ENCODE data around the gene NANOG.
"Not testable (repeated sequence)": the region's sequence is repeated elsewhere in the genome, so short reads cannot be mapped to it uniquely, and the experiment has no call there.

Gene NANOG

DNA sequence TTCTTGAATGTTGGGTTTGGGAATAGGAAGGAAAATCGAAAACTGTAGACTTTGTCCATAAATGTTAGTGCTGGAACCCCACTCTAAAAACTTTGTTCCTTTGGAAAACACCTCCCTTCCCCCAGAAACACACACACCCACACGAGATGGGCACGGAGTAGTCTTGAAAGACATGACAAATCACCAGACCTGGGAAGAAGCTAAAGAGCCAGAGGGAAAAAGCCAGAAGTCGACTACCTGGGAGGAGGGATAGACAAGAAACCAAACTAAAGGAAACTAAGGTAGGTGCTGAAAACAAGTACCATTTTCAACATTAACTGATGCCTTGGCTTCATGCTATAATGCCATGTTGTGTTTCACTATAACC lies 925 bp upstream of the NANOG start:
- H3F3A ChIP-seq (ENCODE audit: low read depth) = no peaks in the 10 kb centered on the region
- no peak overlapping the region for H3K4me3 ChIP-seq (ENCODE audit: low read length, poor library complexity, severe bottlenecking)
- no peaks in the 10 kb centered on the region for H3K9me2 ChIP-seq (replicated peaks; ENCODE audit: low read depth, low read length)
- no peaks in the 10 kb centered on the region for H3K79me2 ChIP-seq (ENCODE audit: insufficient read depth, low read length)
- H4K20me1 ChIP-seq (ENCODE audit: insufficient read depth, low read length, poor library complexity, severe bottlenecking) = no peaks in the 10 kb centered on the region
- H3K27me3 ChIP-seq (ENCODE audit: insufficient read depth, low read length, poor library complexity, severe bottlenecking) = no peaks in the 10 kb centered on the region
- no peaks in the 10 kb centered on the region for H3K36me3 ChIP-seq (ENCODE audit: insufficient read depth, low read length)
- no peak overlapping the region for H3K9ac ChIP-seq (ENCODE audit: low read depth, low read length, poor library complexity, severe bottlenecking)
- H3K9me3 ChIP-seq (ENCODE audit: insufficient read depth, low read depth, low read length) = no peaks in the 10 kb centered on the region
- no peaks in the 10 kb centered on the region for H3K4me1 ChIP-seq (ENCODE audit: insufficient read depth, low read length, poor library complexity, severe bottlenecking)
- TF ChIP-seq EZH2phosphoT487 (IDR thresholded peaks at IDR 0.05; ENCODE audit: borderline replicate concordance) (no peak), CTCF (conservative IDR thresholded peaks at IDR 0.05; ENCODE audit: low read length) (no peak)
- no peak overlapping the region for H2AFZ ChIP-seq (ENCODE audit: low read length)
- H3K4me2 ChIP-seq (ENCODE audit: low read depth, low read length, poor library complexity, severe bottlenecking) = no peak overlapping the region

GRCh38 chr12:7793211-7793610 lies 4.0 kb downstream of the NANOG start:
- no peaks in the 10 kb centered on the region for H3K9me3 ChIP-seq (ENCODE audit: insufficient read depth, low read depth, low read length)
- H3K4me1 ChIP-seq (ENCODE audit: insufficient read depth, low read length, poor library complexity, severe bottlenecking) = no peaks in the 10 kb centered on the region
- no peaks in the 10 kb centered on the region for H3F3A ChIP-seq (ENCODE audit: low read depth)
- no peak overlapping the region for H3K9ac ChIP-seq (ENCODE audit: low read depth, low read length, poor library complexity, severe bottlenecking)
- H3K4me3 ChIP-seq (ENCODE audit: low read length, poor library complexity, severe bottlenecking) = no peak overlapping the region
- H3K9me2 ChIP-seq (replicated peaks; ENCODE audit: low read depth, low read length) = no peaks in the 10 kb centered on the region
- H3K79me2 ChIP-seq (ENCODE audit: insufficient read depth, low read length) = no peaks in the 10 kb centered on the region
- no peak overlapping the region for H2AFZ ChIP-seq (ENCODE audit: low read length)
- H3K4me2 ChIP-seq (ENCODE audit: low read depth, low read length, poor library complexity, severe bottlenecking) = no peak overlapping the region
- TF ChIP-seq EZH2phosphoT487 (IDR thresholded peaks at IDR 0.05; ENCODE audit: borderline replicate concordance) = no peak
- TF ChIP-seq CTCF (conservative IDR thresholded peaks at IDR 0.05; ENCODE audit: low read length) = no peak
- H3K36me3 ChIP-seq (ENCODE audit: insufficient read depth, low read length) = no peaks in the 10 kb centered on the region
- H3K27me3 ChIP-seq (ENCODE audit: insufficient read depth, low read length, poor library complexity, severe bottlenecking) = no peaks in the 10 kb centered on the region
- H4K20me1 ChIP-seq (ENCODE audit: insufficient read depth, low read length, poor library complexity, severe bottlenecking) = no peaks in the 10 kb centered on the region

DNA sequence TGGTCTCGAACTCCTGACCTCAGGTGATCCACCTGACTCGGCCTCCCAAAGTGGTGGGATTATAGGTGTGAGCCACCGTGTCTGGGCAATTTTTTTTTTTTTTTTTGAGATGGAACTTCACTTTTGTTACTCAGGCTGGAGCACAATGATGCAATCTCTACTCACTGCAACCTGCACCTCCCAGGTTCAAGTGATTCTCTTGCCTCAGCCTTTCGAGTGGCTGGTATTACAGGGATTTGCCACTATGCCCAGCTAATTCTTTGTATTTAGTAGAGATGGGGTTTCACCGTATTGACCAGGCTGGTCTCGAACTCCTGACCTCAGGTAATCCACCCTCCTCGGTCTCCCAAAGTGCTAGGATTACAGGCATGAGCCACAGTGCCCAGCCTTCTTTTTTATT lies 8.1 kb downstream of the NANOG start:
- not testable (repeated sequence) for H3K9ac ChIP-seq (ENCODE audit: low read depth, low read length, poor library complexity, severe bottlenecking); H3K4me3 ChIP-seq (ENCODE audit: low read length, poor library complexity, severe bottlenecking); H3K4me2 ChIP-seq (ENCODE audit: low read depth, low read length, poor library complexity, severe bottlenecking); H3K79me2 ChIP-seq (ENCODE audit: insufficient read depth, low read length); H2AFZ ChIP-seq (ENCODE audit: low read length); H3K9me2 ChIP-seq (replicated peaks; ENCODE audit: low read depth, low read length); H4K20me1 ChIP-seq (ENCODE audit: insufficient read depth, low read length, poor library complexity, severe bottlenecking); H3K27me3 ChIP-seq (ENCODE audit: insufficient read depth, low read length, poor library complexity, severe bottlenecking); H3K9me3 ChIP-seq (ENCODE audit: insufficient read depth, low read depth, low read length); H3K4me1 ChIP-seq (ENCODE audit: insufficient read depth, low read length, poor library complexity, severe bottlenecking); H3F3A ChIP-seq (ENCODE audit: low read depth); H3K36me3 ChIP-seq (ENCODE audit: insufficient read depth, low read length)

- Histone ChIP-seq H3K36me3 (ENCODE audit: insufficient read depth, low read length) (no peaks in the 10 kb centered on the region), H3K79me2 (ENCODE audit: insufficient read depth, low read length) (no peaks in the 10 kb centered on the region), H3K4me3 (ENCODE audit: low read length, poor library complexity, severe bottlenecking) (no peak overlapping the region), H3K9ac (ENCODE audit: low read depth, low read length, poor library complexity, severe bottlenecking) (no peak overlapping the region), H3K4me2 (ENCODE audit: low read depth, low read length, poor library complexity, severe bottlenecking) (no peak overlapping the region), H4K20me1 (ENCODE audit: insufficient read depth, low read length, poor library complexity, severe bottlenecking) (no peaks in the 10 kb centered on the region), H2AFZ (ENCODE audit: low read length) (no peak overlapping the region), H3K27me3 (ENCODE audit: insufficient read depth, low read length, poor library complexity, severe bottlenecking) (no peaks in the 10 kb centered on the region), H3K9me3 (ENCODE audit: insufficient read depth, low read depth, low read length) (no peaks in the 10 kb centered on the region), H3K4me1 (ENCODE audit: insufficient read depth, low read length, poor library complexity, severe bottlenecking) (no peaks in the 10 kb centered on the region), H3K9me2 (replicated peaks; ENCODE audit: low read depth, low read length) (no peaks in the 10 kb centered on the region), H3F3A (ENCODE audit: low read depth) (no peaks in the 10 kb centered on the region)
- no peak for TF ChIP-seq EZH2phosphoT487 (IDR thresholded peaks at IDR 0.05; ENCODE audit: borderline replicate concordance)
- no peak for TF ChIP-seq CTCF (conservative IDR thresholded peaks at IDR 0.05; ENCODE audit: low read length)
Observed at GRCh38 chr12:7797698-7798398, 8.6 kb downstream of the NANOG start.

DNA sequence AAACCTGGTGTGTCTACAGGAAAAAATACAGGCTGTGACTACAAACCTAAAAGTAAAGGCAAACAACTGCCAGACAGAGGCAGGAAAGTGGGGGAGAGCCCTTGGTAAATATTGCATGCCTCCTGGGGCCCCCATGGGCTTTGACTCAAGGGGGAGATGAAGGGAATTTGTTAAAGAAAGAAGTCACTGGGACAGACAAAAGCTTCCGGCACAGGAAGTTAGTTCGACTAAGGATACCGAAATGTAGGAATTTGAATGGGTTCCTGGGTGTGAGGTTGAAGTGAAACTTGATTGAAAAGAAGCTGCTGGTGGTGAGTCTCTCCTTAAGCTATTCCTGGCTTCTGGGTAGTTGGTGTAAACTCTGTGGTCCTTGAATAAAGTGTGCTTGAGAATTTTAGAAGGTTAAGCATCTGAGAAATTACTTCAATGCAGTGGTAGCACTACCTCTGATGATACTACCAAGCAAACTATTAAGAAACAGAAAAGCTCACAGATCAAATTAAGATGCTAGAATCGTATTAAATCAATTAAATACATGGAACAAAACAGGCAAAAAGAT lies 9.6 kb downstream of the NANOG start:
- not testable (repeated sequence) for H4K20me1 ChIP-seq (ENCODE audit: insufficient read depth, low read length, poor library complexity, severe bottlenecking); H3K4me1 ChIP-seq (ENCODE audit: insufficient read depth, low read length, poor library complexity, severe bottlenecking); H3K27me3 ChIP-seq (ENCODE audit: insufficient read depth, low read length, poor library complexity, severe bottlenecking); H3K9ac ChIP-seq (ENCODE audit: low read depth, low read length, poor library complexity, severe bottlenecking); H3F3A ChIP-seq (ENCODE audit: low read depth); H3K4me3 ChIP-seq (ENCODE audit: low read length, poor library complexity, severe bottlenecking); H3K9me2 ChIP-seq (replicated peaks; ENCODE audit: low read depth, low read length); H3K79me2 ChIP-seq (ENCODE audit: insufficient read depth, low read length); H3K4me2 ChIP-seq (ENCODE audit: low read depth, low read length, poor library complexity, severe bottlenecking); H2AFZ ChIP-seq (ENCODE audit: low read length); H3K36me3 ChIP-seq (ENCODE audit: insufficient read depth, low read length); H3K9me3 ChIP-seq (ENCODE audit: insufficient read depth, low read depth, low read length)

Measured in Loucy (cell line).